ENCODE data around the gene ACOT7.
A peak's percentile ranks its signal among the peaks of the same experiment; 100 is the strongest.

The ACOT7 gene

DNA sequence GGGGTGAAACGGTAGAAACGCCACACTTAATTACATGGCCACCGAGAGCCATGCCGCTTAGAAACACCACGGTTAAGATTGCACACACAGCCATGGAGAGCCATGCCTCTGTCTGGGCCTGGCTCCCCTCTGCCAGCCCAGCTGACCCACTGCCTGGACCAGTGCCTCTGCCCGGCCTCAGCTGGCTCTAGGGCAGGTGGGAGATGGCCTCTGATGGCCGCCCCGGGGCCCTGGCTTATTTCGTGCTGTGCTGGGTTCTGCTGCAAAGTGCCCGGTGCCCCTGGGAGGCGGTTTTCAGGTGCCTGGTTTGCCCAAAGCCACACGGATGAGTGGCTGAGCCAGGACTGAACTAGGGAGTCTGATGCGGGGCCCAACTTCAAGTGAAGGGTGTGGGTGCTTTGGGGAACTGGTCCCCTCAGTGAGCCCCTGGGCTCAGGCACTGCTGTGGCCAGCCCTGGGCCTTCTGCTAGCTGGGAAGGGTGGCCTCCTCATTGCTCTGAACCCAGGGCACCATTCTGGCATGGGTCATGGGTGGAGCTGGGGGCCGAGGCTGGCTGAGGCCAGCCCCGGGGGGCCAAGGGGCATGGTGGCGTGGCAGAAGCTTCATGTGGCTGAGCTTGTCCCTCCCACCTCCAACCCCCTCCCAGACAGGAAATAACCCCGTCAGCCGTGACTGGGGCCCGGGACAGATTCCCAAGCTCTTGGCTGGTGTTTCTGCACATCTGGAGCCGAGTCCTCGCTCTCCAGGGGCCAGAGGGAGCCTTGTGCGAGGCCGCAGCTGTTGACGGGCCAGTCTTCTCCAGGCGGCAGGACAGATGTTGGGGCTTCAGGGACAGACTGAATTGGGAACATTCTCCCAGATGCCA is 130.8 kb downstream of the ACOT7 start:
- DNase-seq = no peak

DNA sequence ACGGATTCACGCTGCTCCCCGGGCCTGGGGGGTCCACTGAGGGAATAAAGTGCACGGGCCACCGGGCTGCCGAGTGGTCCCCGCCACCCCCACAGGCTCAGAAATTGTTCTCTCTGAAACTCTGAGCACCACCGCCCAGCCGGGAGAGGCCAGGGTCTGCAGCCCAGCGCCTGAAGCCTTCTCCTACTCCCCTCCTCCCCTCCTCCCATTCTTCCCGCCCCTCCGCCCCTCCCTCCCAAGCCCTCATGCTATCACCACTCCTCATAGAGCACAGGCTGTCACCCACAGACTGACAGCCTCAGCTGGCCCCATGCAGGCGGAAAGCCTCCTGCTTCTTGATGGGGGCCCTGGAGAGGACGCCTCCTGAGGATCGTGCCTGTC is 132.0 kb downstream of the ACOT7 start:
- DNase-seq = no peak

DNA sequence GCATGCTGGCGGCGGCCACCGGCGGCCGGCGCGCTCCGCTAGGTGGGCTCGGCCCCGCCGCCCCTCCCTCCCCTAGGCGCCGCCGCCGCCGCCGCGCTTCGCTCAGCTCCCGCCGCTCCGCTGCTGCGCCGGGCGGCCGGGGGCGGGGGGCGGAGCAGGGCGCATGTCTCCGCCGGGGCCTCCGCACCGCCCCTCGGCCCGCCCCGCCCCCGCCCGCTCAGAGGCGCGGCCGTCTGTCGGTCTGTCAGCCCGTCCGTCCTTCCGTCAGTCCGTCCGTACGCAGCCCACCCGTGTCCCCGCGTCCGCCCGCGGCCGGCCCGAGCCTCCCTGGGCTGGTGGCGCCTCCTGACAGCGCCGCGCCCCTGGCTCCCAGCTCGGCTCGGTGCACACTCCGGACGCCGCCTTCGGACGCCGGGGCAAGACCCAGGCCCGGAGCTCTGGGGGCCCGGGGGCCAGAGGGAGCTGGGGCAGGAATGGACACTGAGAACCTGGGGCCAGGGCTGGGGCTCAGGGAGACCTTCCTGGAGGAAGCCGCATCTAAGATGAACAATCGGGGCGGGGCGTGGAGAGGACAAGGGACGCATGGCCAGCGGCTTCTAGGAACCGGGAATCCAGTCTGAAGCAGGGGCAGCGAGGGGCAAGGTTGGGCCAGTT is 132.5 kb downstream of the ACOT7 start, which contains the start of gene GPR153:
TSS of gene GPR153 (minus strand) at position 138 of the 654 bp plus-strand sequence. CDS start 6,193 bp downstream, outside the sequence.
- DNase-seq = peak; percentile 33 to 59

DNA sequence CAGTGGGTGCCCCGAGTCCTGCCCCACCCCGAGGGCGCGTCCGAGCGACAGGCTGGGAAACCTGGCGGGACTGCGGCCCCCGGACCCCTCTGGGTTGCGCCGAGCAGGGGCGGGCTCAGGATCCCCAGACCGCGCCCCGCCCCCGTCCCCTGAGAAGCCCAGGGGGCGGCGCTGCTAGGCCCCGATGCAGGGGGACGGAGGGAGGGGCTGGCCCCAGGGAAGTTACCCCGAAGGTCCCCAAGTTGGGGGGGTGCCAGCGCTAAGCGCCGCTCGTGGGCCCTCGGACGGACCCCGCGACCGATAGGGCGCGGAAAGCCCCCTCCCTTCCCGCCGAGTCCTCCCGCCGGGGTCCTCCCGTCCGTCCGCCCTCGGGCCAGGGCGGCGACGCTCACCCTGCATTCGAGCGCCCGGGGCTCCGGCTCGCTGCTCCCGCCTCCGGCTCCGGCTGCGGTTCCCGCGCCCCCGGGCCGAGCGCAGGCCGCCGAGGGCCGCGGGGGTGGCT is 133.1 kb downstream of the ACOT7 start:
- no peak for DNase-seq

DNA sequence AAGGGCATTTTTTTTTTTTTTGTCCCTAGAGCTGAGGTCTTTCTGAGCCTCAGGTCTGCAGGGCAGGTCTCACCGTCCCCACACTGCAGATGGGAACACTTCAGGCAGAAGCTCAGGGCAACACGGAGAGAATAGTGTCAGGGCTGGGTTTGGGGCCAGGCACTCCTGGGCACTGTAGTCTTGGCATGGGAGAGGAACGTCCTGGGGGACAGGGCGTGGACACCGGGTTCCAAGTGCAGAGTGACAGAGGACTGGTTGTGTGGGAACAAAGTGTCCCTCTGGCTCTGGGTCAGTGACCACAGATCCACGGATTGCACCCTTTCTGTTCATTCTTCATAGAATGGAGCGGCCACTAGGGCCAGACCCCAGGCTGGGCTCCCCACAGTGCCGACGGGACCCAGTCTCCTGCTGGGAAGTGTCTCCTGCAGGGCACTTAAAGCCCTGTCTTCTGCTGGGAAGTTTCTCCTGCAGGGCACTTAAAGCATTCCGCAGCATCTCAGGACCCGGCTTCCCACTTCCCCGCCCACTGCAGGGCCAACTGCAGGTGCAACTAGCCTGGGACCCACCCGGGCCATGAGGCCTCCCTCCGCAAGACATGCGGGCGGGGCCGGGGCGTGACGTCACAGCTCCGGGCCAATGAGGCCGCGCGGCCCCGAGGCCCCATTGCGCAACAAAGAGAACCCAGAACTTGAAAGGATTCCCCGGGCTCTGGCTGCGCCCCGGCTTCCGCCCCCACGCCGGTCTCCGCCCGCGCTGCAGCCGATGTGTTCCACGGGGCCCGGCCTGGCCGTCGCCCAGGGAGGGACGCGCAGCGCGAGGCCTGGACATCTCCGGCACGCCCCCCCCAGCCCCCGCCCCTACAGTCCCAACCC is 133.8 kb downstream of the ACOT7 start:
- peak; percentile 83 to 88 for DNase-seq

DNA sequence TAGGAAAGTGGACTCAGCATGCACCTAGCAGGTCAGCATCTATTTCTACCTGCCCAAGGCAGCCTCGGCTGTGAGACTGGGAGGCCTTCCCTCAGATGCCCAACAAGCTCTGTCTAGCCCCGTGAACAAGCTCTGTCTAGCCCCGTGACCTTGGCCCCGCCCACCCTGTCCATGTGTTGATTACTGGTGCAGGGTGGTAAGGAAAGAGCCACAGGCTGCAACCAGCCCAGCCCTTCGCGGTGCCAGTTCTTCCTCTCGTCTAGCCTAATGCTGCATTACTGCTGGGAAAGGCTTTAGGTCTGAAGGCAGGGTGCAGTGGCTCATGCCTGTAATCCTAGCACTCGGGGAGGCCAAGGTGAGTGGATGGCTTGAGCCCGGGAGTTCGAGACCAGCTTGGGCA is 134.9 kb downstream of the ACOT7 start:
- peak in 1 of 2 donors; percentile 43 for DNase-seq

DNA sequence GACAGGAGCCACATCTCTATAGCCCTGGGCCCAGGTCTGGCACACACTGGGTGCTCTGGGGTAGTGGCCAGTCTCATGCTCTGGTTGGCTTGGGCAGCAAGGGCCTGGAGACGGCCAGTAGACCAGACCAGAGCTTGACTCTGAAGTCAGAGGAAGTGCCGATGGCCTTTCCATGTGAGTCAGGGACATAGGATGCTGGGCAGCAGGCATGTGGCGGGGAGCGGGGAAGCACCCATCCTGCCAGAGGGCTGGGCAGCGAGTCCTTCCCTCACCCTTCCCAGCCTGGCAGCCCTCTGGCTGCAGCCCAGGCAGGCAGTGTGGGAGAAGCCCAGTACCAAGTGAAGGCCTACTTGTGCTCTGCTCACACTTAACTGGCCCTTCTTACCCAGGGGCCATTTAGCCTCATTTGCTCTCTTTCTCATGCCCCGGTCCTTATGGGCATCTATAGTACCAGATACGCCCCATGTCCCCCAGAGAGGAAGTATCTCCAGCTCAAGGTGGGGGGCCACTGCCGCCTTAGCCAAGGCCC is 136.0 kb downstream of the ACOT7 start:
- no peak for DNase-seq

DNA sequence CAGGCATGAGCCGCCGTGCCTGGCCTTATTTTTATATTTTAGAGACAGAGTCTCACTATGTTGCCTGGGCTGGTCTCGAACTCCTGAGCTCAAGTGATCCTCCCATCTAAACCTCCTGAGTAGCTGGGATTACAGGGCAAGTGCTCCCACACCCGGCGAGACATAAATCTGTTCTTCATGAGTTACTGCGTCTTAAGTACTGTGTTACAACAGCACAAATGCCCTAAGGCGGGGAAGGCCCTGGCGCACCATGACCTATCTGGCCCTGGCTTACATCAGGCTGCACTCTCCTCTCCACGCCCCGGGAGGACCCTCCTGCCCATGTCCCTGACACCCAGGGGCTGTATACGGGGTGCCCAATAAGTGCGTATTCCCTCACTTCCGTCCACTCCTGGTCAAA is 136.9 kb downstream of the ACOT7 start:
- no peak for DNase-seq

DNA sequence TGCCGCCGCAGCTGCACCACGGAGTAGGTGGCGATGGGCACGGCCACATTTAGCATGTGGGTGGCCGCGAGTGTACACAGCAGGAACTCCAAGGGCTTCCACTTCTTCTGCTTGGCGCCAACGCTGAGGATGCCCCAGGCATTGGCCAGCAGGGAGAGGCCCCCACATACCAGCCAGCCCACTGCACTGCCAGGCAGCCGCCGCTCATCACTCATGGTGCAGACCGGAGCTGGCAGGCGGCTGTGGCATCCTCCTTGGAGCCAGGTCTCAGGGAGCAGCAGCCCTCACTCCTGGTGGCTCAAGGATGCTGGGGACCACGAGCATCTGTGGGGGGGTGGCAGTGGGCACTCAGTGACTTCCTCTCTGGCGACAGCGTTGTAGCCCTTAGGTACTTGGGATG is 138.9 kb downstream of the ACOT7 start:
- no peak for DNase-seq

DNA sequence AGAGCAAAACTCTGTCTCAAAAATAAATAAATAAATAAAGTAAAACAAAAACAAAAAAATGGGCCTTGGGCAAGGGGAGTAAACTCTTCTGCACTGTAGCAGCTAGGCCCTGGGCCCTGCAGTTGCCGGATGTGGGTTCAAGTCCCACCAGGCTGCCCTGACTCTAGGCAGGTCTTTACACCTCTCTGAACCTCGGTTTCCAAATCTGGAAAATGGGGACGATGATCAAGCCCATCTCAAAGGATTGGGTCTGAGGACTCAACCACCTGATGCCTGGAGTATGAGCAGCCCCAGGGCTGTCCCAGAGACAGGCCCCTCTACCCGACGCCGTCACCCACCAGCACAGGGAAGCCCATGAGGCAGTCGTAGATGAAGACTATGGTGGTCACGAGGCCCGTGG is 140.2 kb downstream of the ACOT7 start:
- no peak for DNase-seq

DNA sequence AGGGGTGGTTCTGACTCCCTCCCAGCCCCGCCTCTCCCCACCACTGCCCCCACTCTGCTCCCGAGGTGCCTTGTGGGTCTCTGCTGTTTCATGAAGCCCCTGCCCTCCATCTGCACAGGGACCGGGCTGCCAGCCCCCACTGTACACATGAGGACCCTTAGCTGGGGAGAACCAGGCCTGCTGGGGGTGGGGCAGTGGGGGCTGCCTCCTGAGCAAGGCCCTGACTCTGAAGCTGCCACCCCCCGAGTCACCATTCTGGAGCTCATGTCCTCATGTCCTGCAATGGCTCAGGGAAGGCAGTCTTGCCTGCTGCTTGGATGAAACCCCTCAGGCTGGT is 141.2 kb downstream of the ACOT7 start:
- no peak for DNase-seq

DNA sequence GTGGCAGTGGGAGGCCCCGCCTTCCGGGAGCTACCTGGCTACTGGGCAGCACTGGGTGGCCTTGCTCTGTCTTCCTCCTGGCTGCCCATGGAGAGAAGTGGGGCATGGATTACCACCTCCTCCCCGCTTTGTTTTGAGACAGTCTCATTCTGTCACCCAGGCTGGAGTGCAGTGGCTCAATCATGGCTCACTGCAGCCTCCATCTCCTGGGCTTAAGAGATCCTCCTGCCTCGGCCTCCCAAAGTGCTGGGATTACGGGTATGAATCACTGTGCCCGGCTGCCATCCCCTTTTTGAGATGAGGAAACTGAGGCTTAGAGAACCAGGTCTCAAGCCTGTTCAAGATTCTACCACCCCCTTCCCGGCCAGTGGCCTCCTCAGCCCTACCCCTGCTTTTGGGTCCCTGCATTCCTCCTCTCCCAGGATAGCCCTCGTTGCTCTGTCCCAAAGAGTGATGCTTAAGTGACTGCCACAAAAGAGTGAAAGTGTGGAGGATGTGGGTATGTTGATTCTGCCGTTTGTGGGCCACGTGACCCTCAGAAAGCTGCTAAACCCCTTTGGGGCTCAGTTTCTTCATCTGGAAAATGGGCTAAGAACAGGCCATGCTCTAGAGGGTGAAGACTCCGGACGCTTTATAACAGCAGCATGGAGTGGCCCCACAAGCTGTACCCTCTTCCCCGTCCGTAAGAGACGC is 141.7 kb downstream of the ACOT7 start:
- no peak for DNase-seq

DNA sequence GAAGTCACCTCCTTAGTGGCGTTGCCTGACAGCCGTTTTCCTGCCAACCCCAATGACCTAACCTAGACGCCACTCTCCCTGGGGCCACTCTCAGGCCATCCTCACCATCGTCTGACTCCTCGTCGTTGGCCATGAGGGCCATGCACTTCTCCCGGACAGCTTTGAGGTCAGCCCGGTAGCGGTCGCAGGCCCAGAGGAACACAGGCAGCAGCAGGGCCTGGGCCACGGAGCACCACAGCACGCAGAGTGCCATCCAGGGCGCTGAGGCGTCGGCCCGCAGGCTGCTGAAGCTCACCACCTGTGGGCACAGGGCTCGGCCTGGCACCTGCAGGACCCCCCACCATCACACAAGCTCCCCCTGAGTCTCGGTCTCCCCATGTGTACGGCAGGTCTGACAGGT is 142.3 kb downstream of the ACOT7 start:
- DNase-seq = no peak

DNA sequence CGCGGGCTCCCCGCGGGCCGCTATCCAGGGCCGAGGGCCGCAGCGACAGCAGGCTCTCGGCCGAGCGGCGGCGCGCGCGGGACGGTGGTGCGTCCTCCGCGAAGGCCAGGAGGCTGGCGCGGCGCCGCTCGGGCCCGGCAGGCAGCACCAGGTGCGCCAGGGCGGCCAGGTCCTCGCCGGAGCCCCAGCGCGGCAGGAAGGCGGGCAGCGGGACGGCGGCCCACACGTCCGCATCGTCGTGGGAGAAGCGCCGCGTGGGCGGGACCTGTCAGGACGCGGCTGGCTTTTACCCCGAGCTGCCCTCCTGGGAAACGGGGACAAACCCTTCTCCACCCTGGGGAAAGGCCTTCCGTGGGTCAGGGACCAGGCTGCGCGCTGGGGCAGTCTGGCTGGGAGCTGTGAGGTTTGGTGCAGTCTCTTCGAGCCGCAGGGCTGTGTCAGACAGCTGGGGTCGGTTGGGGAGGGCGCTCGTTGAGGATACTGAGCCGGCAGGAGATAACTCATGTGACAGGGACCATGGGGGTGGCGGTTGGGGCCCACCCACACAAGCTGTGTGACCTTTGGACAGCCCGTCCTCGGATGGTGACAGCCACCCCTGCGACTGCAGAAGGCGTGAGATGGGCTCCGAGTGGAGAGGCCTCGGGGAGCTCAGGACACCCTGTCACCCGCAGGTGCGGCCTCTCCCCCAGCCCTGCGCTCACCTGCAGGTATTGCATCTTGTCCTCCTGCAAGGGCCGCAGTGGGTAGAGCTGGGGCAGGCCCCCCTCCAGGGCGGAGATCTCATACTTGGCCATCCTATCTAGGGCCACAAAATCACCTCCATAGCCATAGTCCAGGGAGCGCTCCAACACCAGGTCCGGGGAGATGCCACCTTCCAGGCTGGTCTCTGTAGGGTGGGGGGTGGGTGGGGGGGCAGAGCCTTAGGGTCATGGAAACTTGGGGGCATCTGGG is 143.6 kb downstream of the ACOT7 start:
- DNase-seq = no peak

DNA sequence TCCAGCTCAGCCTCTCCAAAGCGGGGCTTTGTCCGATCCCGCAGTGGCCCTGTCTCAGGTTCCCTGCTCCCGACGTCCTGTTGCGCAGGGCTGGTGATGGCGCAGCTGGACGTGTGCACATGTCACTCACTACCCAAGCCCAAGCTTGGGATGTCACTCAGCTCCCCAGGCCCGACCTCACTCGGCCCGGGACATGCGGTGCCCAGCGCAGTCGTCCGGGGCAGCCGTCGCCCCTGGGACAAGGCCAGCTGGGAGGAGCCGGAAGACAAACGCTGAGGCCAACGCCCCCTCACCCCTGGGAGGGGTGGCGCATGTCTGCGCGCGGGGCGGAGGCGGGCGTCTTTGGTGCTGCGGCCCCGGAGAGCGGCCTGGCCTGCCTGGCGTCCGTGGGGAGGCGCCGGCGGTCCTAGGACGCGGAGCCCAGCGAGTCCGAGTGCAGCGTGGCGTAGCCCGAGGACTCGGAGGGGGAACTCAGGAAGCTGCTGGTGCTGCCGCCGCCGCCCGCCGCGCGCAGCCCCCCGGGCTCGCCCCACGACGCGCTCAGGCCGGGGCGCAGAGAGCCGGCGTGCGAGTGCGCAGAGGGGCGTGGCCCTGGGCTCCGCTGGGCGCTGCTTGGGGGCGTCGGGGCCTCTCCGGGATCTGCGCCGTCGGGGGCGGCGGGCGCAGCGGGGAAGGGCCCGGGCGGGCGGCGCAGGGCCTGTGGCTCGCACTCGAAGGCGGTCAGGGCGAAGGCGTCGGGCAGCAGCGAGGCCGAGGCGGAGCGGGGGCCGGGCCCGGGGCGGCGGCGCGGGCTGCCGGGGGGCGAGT is 144.4 kb downstream of the ACOT7 start:
- peak; percentile 32 to 40 for DNase-seq

DNA sequence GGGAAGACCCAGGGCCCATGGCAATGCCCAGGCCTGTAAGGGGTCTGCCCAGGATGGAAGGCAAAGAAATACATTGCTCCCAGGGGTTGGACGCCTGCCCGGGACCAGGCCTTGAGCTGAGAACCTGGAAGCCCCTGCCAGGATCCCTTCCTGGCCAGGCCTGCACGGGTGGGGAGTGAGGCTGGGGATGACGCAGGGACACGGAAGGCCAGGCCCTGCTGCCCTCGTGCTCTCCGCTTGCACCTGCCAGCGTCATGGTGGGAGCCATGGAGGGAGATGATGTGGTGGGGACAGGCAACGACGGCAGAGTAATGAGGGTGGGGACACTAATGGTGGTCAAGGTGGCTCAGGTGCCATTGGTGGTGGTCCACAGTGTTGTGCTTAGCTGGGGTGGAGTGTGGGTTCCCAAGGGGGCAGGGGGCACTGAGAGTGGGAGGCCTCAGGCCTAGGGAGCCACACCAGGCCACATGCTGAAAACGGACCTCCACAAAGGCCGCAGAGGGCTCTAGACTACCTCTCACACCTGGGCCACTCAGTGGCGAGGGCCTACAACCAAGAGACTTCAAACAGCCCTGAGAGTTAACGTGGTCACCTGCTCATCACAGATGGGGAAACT is 145.3 kb downstream of the ACOT7 start:
- DNase-seq = no peak

DNA sequence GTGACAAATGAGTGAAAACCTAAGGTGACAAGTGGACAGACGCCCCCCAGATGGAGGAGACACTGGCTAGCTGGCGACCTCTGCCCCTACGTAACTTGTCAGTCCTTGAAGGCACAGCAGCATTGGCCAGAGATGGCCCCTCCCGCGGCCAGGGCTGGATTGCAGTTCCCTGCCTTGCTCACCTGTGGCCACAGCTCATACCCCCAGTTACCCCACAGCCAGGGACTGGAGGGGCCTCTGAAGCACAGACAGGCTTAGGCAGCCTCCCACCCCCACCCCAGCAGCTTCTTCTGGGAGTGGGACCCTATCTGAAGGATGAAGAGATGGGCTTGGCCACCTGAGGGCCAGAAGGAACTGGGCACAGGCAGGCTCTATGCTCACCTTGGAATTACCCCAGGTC is 145.9 kb downstream of the ACOT7 start:
- no peak for DNase-seq

DNA sequence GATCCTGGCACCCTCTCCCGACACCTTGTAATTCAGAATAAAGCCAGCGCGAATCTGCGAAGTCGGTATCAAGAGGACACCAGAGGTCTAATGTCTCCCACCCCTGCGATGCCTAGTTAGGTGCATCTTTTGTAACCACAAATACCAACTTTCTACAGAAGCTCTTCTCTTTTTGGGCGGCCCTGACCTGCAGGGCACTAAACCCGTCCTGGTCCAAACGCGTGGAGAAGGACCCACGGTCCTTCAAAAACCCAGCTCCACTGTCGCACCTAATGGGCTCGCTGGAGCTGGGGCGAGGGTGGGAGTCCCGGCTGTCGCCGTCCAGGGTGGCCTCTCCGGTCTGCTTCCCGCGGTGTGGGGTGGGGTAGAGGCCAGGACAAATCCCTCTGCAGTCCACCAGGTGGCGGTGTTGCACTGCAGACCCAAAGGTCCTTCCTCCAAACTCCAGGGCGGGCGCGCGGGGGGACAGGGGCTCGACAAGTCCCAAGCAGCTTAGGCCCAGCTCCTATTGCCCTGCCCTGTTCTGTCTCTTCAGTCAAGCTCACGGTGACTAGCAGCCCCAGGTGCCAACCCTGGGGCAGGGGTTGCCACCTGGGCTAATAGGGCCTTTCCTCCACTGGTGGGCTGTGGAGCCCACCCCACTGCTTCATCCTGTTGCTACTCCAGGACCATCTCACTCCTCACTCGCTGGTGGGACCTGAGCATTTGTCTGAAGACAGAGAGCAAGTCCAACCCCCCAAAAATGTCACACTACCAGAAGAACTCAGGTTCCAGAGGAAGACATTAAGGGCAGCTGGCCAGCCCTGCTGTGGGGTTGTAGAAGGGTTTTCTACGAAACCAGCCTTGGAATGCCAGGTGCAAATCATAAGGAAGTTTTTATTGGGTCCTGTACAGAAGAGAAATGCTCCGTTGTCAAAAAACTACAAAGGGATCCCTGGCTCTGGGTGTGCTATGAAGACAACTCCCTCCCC is 146.8 kb downstream of the ACOT7 start:
- peak; percentile 63 to 72 for DNase-seq

Measured in inflammatory macrophage (primary cell).